ENCODE results near the gene FOXL2. TPM values are rescaled to one million over a fixed set of nuclear protein-coding genes. Genes with fewer than 3 reads are reported as not detected.

Gene FOXL2
- total RNA-seq, 1 experiment from 2014 or later = not detected

DNA sequence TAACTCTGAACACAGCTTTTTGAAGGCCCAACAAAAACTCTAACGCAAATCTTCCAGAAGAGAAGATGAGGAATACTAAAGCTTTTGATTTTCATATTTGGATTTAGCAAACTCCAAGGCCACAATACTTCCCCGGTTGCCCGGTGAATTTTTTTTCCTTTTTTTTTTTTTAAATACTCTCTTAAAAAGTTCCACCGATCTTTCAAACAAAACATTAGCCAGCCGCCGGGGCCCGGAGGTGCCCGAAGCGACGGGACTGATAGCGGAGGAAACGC, 2.3 kb downstream of the FOXL2 start:
- Histone ChIP-seq H3K4me1 (ENCODE audit: insufficient read depth, low read length) (no peaks in the 10 kb centered on the region), H2AFZ (ENCODE audit: low read length) (no peak overlapping the region), H3K4me2 (ENCODE audit: low read length) (no peak overlapping the region), H3K79me2 (ENCODE audit: low read length) (no peaks in the 10 kb centered on the region), H3K4me3 (ENCODE audit: low read length) (no peak overlapping the region), H3F3A (ENCODE audit: low read length, unreplicated experiment) (no peaks in the 10 kb centered on the region), H3K9me3 (ENCODE audit: low read length) (no peaks in the 10 kb centered on the region), H3K36me3 (ENCODE audit: low read depth, low read length) (no peaks in the 10 kb centered on the region), H4K20me1 (ENCODE audit: low read length) (no peaks in the 10 kb centered on the region), H3K9ac (ENCODE audit: low read length) (no peak overlapping the region), H3K9me2 (replicated peaks; ENCODE audit: low read length) (no peaks in the 10 kb centered on the region), H3K27ac (ENCODE audit: low read length) (no peak overlapping the region), H3K27me3 (ENCODE audit: low read length) (no peaks in the 10 kb centered on the region)
- DNase-seq (no peak), ATAC-seq (no peak)
- ChIA-PET CTCF (no interaction called here), POLR2A (ENCODE audit: unreplicated experiment) (no interaction called here)
- intact Hi-C loops (cut with micrococcal nuclease) = loop anchor here (10.0 kb wide), 1 partner anchor 270 kb away; no protein-coding TSS in a partner anchor
- TF ChIP-seq, protein P1, sequence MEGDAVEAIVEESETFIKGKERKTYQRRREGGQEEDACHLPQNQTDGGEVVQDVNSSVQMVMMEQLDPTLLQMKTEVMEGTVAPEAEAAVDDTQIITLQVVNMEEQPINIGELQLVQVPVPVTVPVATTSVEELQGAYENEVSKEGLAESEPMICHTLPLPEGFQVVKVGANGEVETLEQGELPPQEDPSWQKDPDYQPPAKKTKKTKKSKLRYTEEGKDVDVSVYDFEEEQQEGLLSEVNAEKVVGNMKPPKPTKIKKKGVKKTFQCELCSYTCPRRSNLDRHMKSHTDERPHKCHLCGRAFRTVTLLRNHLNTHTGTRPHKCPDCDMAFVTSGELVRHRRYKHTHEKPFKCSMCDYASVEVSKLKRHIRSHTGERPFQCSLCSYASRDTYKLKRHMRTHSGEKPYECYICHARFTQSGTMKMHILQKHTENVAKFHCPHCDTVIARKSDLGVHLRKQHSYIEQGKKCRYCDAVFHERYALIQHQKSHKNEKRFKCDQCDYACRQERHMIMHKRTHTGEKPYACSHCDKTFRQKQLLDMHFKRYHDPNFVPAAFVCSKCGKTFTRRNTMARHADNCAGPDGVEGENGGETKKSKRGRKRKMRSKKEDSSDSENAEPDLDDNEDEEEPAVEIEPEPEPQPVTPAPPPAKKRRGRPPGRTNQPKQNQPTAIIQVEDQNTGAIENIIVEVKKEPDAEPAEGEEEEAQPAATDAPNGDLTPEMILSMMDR (conservative IDR thresholded peaks at IDR 0.05; ENCODE audit: low read depth, low read length) = no peak
- no peak for TF ChIP-seq EZH2phosphoT487 (IDR thresholded peaks at IDR 0.05; ENCODE audit: borderline replicate concordance, low read length)
- TF ChIP-seq EZH2 (IDR thresholded peaks at IDR 0.05; ENCODE audit: low read length, unreplicated experiment) = no peak
- BruUV-seq (replicated peaks) = no TSS peak

DNA sequence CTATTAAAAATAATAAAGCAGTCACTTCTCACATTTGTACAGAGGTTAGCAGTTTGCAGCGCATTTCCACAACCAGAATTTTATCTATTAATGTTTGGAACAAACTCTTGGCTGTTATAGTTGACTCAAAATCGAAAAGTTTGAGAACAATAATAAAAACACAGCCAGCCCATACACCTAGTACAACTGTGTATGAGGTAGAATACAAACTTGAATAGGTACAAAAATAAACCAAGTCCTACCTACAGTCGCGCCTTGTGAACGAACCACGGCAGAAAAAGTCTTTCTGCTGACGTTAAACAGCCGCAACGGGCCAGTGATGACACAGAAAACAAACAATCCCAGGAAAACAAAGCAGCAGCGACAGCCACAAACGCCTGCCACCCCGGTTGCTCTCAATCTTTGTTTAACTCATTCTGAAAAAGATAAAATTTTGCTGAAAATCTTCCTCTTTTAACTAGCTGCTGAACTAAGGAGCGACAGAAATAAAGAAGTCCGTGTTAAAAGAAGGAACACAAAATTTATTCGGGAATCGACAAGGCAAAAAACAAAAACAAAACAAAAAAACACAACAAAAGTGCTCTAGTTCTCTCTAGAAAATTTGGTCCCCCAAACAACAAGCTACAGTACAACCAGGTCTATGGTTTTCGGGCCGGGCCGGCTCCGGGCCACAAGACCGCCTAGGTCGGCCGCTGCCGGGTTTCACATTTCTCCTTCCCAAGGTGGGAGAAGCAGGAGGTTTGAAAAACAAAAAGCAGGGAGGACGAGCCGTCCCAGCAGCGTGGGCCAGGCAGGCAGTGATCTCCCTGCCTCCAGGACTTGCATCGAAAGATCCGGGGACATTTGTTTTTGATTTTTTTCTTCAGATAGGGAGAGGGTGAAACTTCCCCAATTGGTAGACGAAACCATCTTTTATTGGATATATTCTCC, 2.9 kb downstream of the FOXL2 start:
- Histone ChIP-seq H3F3A (ENCODE audit: low read length, unreplicated experiment) (no peaks in the 10 kb centered on the region), H3K27ac (ENCODE audit: low read length) (no peak overlapping the region), H3K9ac (ENCODE audit: low read length) (no peak overlapping the region), H3K27me3 (ENCODE audit: low read length) (no peaks in the 10 kb centered on the region), H3K79me2 (ENCODE audit: low read length) (no peaks in the 10 kb centered on the region), H4K20me1 (ENCODE audit: low read length) (no peaks in the 10 kb centered on the region), H2AFZ (ENCODE audit: low read length) (peak overlapping the region; percentile 45; the same call in 1 of the 2 replicates), H3K36me3 (ENCODE audit: low read depth, low read length) (no peaks in the 10 kb centered on the region), H3K4me3 (ENCODE audit: low read length) (no peak overlapping the region), H3K9me3 (ENCODE audit: low read length) (no peaks in the 10 kb centered on the region), H3K4me1 (ENCODE audit: insufficient read depth, low read length) (no peaks in the 10 kb centered on the region), H3K9me2 (replicated peaks; ENCODE audit: low read length) (no peaks in the 10 kb centered on the region), H3K4me2 (ENCODE audit: low read length) (peak overlapping the region; percentile 26; the same call in 1 of the 2 replicates)
- CTCF ChIA-PET = no interaction called here
- DNase-seq (peak; percentile 31), ATAC-seq (no peak)
- TF ChIP-seq, protein P1 (conservative IDR thresholded peaks at IDR 0.05; ENCODE audit: low read depth, low read length) = no peak
- TF ChIP-seq EZH2phosphoT487 (IDR thresholded peaks at IDR 0.05; ENCODE audit: borderline replicate concordance, low read length) (no peak), EZH2 (IDR thresholded peaks at IDR 0.05; ENCODE audit: low read length, unreplicated experiment) (no peak)
- intact Hi-C loops (cut with micrococcal nuclease) = loop anchor here (10.0 kb wide), 1 partner anchor 271 kb away; no protein-coding TSS in a partner anchor
- POLR2A ChIA-PET (ENCODE audit: unreplicated experiment) = no interaction called here
- no TSS peak for BruUV-seq (replicated peaks)

Measured in PC-3 (cell line).